Transverse colon (tissue), 4 donors: ENCODE results near the gene UNC13C. TPM values are rescaled to one million over a fixed set of nuclear protein-coding genes. Genes with fewer than 3 reads are reported as not detected.

Source experiments
- DNase-seq: peaks from one replicate; pipeline ENCODE4 v3.0.0-alpha.2; 2019
- H3K27ac ChIP-seq, 4 donors: fragments of 200-600 bp; sonication (generic); 2 replicates each; pipeline ENCODE4 v1.5.1; 2016 to 2018; ENCODE audit warnings: inconsistent platforms in 4 of 4
- H3K27me3 ChIP-seq: fragments of 200-600 bp; sonication (generic); 2 replicates; pipeline ENCODE4 v1.5.1; 2017; ENCODE audit warnings: inconsistent platforms
- H3K36me3 ChIP-seq, 4 donors: fragments of 200-600 bp; sonication (generic); 2 replicates each; pipeline ENCODE4 v1.5.1; 2017 to 2019; ENCODE audit warnings: inconsistent platforms in 4 of 4
- H3K4me1 ChIP-seq, 4 donors: fragments of 200-600 bp; sonication (generic); 2 replicates each; pipeline ENCODE4 v1.5.1; 2017 to 2020; ENCODE audit warnings: inconsistent platforms in 4 of 4
- H3K4me3 ChIP-seq, 4 donors: fragments of 200-600 bp; sonication (generic); 1 replicate in 1 of 4; 2 replicates in 3 of 4; pipeline versions ENCODE4 v1.5.1 to v1.6.1; 2017 to 2019; ENCODE audit warnings: inconsistent platforms in 4 of 4
- H3K9me3 ChIP-seq, 2 donors: fragments of 200-600 bp; sonication (generic); 2 replicates each; pipeline ENCODE4 v1.5.1; 2017 to 2019; ENCODE audit warnings: inconsistent platforms in 2 of 2
- EP300 ChIP-seq: sonication (generic); formaldehyde crosslinking; IDR thresholded peaks from one replicate; pipeline ENCODE4 v1.6.1; 2017; ENCODE audit warnings: antibody characterized with exemption, low read depth
- POLR2A ChIP-seq: fragments of 450-650 bp; IDR thresholded peaks from one replicate; pipeline ENCODE4 v1.6.1; 2016; ENCODE audit warnings: antibody characterized with exemption, mild to moderate bottlenecking, moderate library complexity
- POLR2AphosphoS5 ChIP-seq, 3 donors: sonication (generic); formaldehyde crosslinking; IDR thresholded peaks; one replicate each; pipeline ENCODE4 v1.6.1; 2016; ENCODE audit warnings: antibody characterized with exemption in 3 of 3
- WGBS, 2 donors: methylation state at CpG; one replicate each; pipeline ENCODE4 v1.1.5; 2018; ENCODE audit warnings: low coverage in 1 of 2; 5-methylcytosine and 5-hydroxymethylcytosine counted together
- in situ Hi-C, 4 donors: fragments of 200-750 bp; cut with MboI; loops; one replicate each; pipeline versions ENCODE4 v1.15.0 to v1.15.1; 2017; ENCODE audit warnings: low sequenced_read_pairs in 3 of 4, low pct_ligation_motif_present in 1 of 4, low pct_unique_long_range_greater_than_20kb in 1 of 4
- intact Hi-C: fragments of 100-400 bp; cut with DNase I; formaldehyde crosslinking; loops from one replicate; pipeline ENCODE4 v1.15.1; 2023; ENCODE audit warnings: low total_unique reads
- total RNA-seq, 4 donors: library from RNA; depleted of rRNA; stranded (reverse); fragments of >200 nt; gene quantifications; one replicate each; pipeline ENCODE4 v1.1.0, GENCODE V29; 2016
- TF ChIP-seq, protein P1 (sequence below), 5 experiments: fragments of 200-600 bp in 3 of 5; fragments of 450-650 bp in 2 of 5; sonication (generic) in 3 of 5; IDR thresholded peaks; 1 replicate in 2 of 5; 2 replicates in 3 of 5; pipeline ENCODE4 v1.5.1; 2016 to 2017; ENCODE audit warnings: antibody characterized with exemption in 5 of 5, inconsistent platforms in 3 of 5, mild to moderate bottlenecking in 2 of 5, moderate library complexity in 1 of 5

The UNC13C gene
- total RNA-seq, 4 donors from 2014 or later = 0.32 to 0.41 (median 0.40) TPM; not detected in 1

GRCh38 chr15:54547491-54547890, 569.2 kb downstream of the UNC13C start:
- Histone ChIP-seq H3K9me3 (no peaks in the 10 kb centered on the region), H3K27ac (no peak overlapping the region), H3K4me3 (no peak overlapping the region), H3K27me3 (no peaks in the 10 kb centered on the region), H3K36me3 (no peaks in the 10 kb centered on the region), H3K4me1 (no peaks in the 10 kb centered on the region)
- in situ Hi-C loops (no loop called here), intact Hi-C loops (no loop called here)
- WGBS, 2 donors = 50 to 59% methylated on average over 3 of the region's 3 CpGs
- DNase-seq = no peak
- TF ChIP-seq POLR2AphosphoS5 (IDR thresholded peaks at IDR 0.05) (no peak), EP300 (no peak), POLR2A (no peak)
- TF ChIP-seq, protein P1, sequence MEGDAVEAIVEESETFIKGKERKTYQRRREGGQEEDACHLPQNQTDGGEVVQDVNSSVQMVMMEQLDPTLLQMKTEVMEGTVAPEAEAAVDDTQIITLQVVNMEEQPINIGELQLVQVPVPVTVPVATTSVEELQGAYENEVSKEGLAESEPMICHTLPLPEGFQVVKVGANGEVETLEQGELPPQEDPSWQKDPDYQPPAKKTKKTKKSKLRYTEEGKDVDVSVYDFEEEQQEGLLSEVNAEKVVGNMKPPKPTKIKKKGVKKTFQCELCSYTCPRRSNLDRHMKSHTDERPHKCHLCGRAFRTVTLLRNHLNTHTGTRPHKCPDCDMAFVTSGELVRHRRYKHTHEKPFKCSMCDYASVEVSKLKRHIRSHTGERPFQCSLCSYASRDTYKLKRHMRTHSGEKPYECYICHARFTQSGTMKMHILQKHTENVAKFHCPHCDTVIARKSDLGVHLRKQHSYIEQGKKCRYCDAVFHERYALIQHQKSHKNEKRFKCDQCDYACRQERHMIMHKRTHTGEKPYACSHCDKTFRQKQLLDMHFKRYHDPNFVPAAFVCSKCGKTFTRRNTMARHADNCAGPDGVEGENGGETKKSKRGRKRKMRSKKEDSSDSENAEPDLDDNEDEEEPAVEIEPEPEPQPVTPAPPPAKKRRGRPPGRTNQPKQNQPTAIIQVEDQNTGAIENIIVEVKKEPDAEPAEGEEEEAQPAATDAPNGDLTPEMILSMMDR (IDR thresholded peaks at IDR 0.05) = no peak

DNA sequence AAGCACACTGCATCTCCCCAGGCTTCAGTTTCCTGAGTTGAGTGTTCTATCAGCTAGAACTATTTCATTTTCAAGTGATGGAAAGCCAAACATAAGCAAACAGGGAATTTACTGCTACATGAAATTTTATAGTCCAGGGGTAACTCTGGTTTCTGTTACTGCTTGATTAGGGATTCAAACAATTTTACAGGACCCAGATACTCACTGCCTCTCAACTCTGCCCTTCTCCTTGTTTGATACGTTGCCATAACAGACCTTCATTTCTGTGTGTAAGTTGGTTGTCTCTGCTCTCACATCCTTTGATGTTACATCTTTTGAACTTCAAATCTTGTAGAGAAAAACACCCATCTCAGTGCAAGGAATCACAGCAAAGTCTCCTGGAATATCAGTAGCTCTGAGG, 572.7 kb downstream of the UNC13C start:
- Histone ChIP-seq H3K27me3 (no peaks in the 10 kb centered on the region), H3K9me3 (no peaks in the 10 kb centered on the region), H3K4me1 (no peaks in the 10 kb centered on the region), H3K4me3 (no peak overlapping the region), H3K27ac (no peak overlapping the region), H3K36me3 (no peaks in the 10 kb centered on the region)
- TF ChIP-seq POLR2AphosphoS5 (IDR thresholded peaks at IDR 0.05) (no peak), POLR2A (no peak), EP300 (no peak)
- TF ChIP-seq, protein P1 (IDR thresholded peaks at IDR 0.05) = no peak
- intact Hi-C loops (no loop called here), in situ Hi-C loops (no loop called here)
- no peak for DNase-seq
- WGBS, 2 donors = 33 to 47% methylated on average over 1 of the region's 1 CpG

- no peaks in the 10 kb centered on the region for H3K4me1 ChIP-seq
- intact Hi-C loops (no loop called here), in situ Hi-C loops (no loop called here)
- no peak overlapping the region for H3K4me3 ChIP-seq
- H3K27ac ChIP-seq = no peak overlapping the region
- no peaks in the 10 kb centered on the region for H3K36me3 ChIP-seq
- DNase-seq = no peak
- no peaks in the 10 kb centered on the region for H3K27me3 ChIP-seq
- TF ChIP-seq EP300 (no peak), POLR2A (no peak), POLR2AphosphoS5 (IDR thresholded peaks at IDR 0.05) (no peak)
- TF ChIP-seq, protein P1 (IDR thresholded peaks at IDR 0.05) = no peak
- WGBS, 2 donors = 46 to 48% methylated on average over 1 of the region's 1 CpG
- no peaks in the 10 kb centered on the region for H3K9me3 ChIP-seq
Measured at GRCh38 chr15:54556231-54556630, 578.0 kb downstream of the UNC13C start.

DNA sequence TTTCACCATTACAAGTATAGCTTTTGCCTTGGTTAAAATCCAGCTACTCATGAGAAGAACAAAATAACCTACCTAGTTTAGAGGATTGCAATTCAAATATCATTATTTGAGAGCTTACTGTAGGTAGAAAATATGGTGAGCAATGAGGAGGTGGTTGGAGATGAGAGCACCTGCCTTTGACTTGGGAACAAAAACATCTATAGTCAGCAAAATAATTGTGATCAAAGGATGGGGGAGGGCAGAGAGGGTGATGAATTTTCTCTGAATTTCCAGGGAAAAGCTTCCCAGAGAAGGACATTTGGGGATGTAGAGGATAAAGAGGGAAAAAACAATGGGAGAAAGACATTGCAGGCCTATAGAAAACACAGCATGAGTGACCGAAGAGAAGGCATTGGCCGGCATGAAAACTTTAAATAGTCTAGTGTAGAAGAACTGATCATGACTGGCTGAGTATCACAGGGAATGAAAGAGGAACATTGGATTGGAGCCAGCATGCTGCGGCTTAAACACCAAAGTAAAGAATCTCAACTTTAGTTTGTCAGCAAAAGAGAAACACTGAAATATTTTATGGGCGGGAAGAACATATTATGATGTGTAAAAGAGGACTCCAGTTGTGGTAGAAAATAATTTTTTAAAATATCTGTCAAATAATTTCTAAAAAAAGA, 581.3 kb downstream of the UNC13C start:
- Histone ChIP-seq H3K36me3 (no peaks in the 10 kb centered on the region), H3K27ac (no peak overlapping the region), H3K9me3 (no peaks in the 10 kb centered on the region), H3K4me1 (no peaks in the 10 kb centered on the region), H3K27me3 (no peaks in the 10 kb centered on the region), H3K4me3 (no peak overlapping the region)
- TF ChIP-seq EP300 (no peak), POLR2AphosphoS5 (IDR thresholded peaks at IDR 0.05) (no peak), POLR2A (no peak)
- TF ChIP-seq, protein P1 (IDR thresholded peaks at IDR 0.05) = no peak
- 70 to 73% methylated on average over 4 of the region's 4 CpGs for WGBS, 2 donors
- peak; percentile 16 for DNase-seq
- intact Hi-C loops (no loop called here), in situ Hi-C loops (no loop called here)
